ENCODE measurements around the gene PPP1R13L.

PPP1R13L gene

DNA sequence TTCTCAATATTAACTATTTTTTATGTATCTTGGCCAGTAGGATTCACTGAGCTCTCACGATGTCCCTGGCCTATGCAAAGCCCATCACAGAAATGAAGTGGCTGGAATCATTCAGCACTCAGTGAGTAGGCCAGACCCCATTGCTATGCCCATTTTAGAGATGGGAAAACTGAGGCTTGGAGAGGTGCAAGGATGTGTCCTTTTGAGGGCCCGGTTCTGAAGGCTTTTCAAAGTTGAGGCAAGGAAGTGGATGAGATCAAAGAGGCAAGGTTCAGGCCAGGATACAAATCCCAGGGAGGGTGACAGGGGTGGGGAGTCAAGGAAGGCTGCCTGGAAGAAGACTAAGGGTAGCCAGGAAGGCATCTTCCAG lies 37.5 kb upstream of the PPP1R13L start:
- Histone ChIP-seq H3K4me1 (ENCODE audit: low read depth, poor library complexity, severe bottlenecking) (peaks cover 49% of the 10 kb centered on the region), H3K9ac (no peak overlapping the region), H2AFZ (ENCODE audit: low read depth) (no peak overlapping the region), H3K36me3 (ENCODE audit: insufficient read depth) (no peaks in the 10 kb centered on the region), H4K20me1 (ENCODE audit: insufficient read depth) (no peaks in the 10 kb centered on the region), H3K4me3 (IDR thresholded peaks at IDR 0.05; ENCODE audit: insufficient read depth, low read depth, low read length) (no peak overlapping the region), H3K27me3 (ENCODE audit: insufficient read depth, low read depth) (no peaks in the 10 kb centered on the region), H3K79me2 (ENCODE audit: insufficient read depth, low read depth) (no peaks in the 10 kb centered on the region), H3K4me2 (no peak overlapping the region; the same call in 1 of the 2 replicates), H3K27ac (no peak overlapping the region)
- TF ChIP-seq, protein P1, sequence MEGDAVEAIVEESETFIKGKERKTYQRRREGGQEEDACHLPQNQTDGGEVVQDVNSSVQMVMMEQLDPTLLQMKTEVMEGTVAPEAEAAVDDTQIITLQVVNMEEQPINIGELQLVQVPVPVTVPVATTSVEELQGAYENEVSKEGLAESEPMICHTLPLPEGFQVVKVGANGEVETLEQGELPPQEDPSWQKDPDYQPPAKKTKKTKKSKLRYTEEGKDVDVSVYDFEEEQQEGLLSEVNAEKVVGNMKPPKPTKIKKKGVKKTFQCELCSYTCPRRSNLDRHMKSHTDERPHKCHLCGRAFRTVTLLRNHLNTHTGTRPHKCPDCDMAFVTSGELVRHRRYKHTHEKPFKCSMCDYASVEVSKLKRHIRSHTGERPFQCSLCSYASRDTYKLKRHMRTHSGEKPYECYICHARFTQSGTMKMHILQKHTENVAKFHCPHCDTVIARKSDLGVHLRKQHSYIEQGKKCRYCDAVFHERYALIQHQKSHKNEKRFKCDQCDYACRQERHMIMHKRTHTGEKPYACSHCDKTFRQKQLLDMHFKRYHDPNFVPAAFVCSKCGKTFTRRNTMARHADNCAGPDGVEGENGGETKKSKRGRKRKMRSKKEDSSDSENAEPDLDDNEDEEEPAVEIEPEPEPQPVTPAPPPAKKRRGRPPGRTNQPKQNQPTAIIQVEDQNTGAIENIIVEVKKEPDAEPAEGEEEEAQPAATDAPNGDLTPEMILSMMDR (conservative IDR thresholded peaks at IDR 0.05; ENCODE audit: low read depth, low read length) = no peak

DNA sequence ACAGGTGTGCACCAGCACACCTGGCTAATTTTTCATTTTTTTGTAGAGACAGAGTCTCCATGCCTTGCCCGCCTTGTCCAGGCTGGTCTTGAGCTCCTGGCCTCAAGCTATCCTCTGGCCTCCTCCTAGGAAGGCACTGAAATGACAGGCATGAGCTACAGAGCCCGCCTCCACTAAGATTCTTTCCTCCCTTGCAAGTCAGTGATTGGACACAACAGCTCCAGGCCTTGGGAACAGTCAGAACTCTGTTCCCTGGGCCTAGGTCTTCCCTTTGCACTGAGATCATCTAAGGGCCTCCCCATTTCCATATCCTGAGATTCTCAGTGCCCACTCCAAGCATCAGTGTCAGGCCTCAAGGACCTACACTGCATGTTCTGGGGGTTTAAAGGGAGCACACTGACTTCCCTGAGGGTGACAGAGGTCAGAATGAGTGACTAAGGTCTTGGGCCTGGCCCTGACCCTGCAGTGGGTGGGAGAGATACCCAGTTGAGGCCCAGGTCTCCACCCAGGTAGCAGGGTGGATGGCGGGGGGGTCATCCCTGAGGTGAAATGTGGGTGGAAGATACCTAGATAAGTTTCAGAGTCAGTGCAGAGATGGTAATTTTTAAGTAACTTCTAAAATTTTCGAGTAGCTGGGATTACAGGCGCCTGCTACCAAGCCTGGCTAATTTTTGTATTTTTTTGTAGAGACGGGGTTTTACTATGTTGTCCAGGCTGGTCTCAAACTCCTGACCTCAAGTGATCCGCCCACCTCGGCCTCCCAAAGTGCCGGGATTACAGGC lies 36.2 kb upstream of the PPP1R13L start:
- H3K79me2 ChIP-seq (ENCODE audit: insufficient read depth, low read depth) = no peaks in the 10 kb centered on the region
- H3K4me2 ChIP-seq = peak overlapping the region; percentile 63; the same call in 1 of the 2 replicates
- no peaks in the 10 kb centered on the region for H3K36me3 ChIP-seq (ENCODE audit: insufficient read depth)

DNA sequence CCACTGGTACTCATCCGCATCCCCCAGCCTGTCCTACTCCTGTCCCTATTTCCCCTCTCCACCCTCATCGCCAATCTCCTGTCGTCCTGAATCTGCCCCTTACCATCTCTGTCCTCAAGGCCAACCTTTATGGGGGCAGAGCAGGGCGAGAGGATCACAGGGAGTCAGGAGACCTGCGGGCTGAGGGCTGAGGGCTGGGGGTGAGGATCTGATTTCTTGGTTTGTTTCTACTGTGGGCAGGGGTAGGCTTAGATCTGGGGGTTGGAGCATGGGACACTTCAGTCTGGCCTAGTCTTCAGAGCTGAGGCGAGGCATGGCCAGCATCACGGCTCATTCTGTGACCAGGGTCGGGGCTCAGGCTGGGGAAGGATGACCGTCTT lies 35.4 kb upstream of the PPP1R13L start:
- H3K4me3 ChIP-seq (IDR thresholded peaks at IDR 0.05; ENCODE audit: insufficient read depth, low read depth, low read length) = no peak overlapping the region
- TF ChIP-seq, protein P1 (conservative IDR thresholded peaks at IDR 0.05; ENCODE audit: low read depth, low read length) = no peak
- H4K20me1 ChIP-seq (ENCODE audit: insufficient read depth) = no peaks in the 10 kb centered on the region
- H3K27ac ChIP-seq = peak overlapping the region; percentile 76
- H3K9ac ChIP-seq = peak overlapping the region; percentile 84; the same call in 1 of the 2 replicates
- H3K27me3 ChIP-seq (ENCODE audit: insufficient read depth, low read depth) = no peaks in the 10 kb centered on the region
- H2AFZ ChIP-seq (ENCODE audit: low read depth) = peak overlapping the region; percentile 67; the same call in 1 of the 2 replicates
- H3K79me2 ChIP-seq (ENCODE audit: insufficient read depth, low read depth) = no peaks in the 10 kb centered on the region
- H3K4me2 ChIP-seq = peak overlapping the region; percentile 63
- H3K4me1 ChIP-seq (ENCODE audit: low read depth, poor library complexity, severe bottlenecking) = peaks cover 41% of the 10 kb centered on the region
- no peaks in the 10 kb centered on the region for H3K36me3 ChIP-seq (ENCODE audit: insufficient read depth)

More for the DNA sequence above, 36.2 kb upstream of the PPP1R13L start:
- peaks cover 46% of the 10 kb centered on the region for H3K4me1 ChIP-seq (ENCODE audit: low read depth, poor library complexity, severe bottlenecking)
- H3K27me3 ChIP-seq (ENCODE audit: insufficient read depth, low read depth) = no peaks in the 10 kb centered on the region
- no peaks in the 10 kb centered on the region for H4K20me1 ChIP-seq (ENCODE audit: insufficient read depth)
- no peak overlapping the region for H3K27ac ChIP-seq
- no peak overlapping the region for H3K9ac ChIP-seq
- H3K4me3 ChIP-seq (IDR thresholded peaks at IDR 0.05; ENCODE audit: insufficient read depth, low read depth, low read length) = no peak overlapping the region
- no peak overlapping the region for H2AFZ ChIP-seq (ENCODE audit: low read depth)
- TF ChIP-seq, protein P1 (conservative IDR thresholded peaks at IDR 0.05; ENCODE audit: low read depth, low read length) = no peak

DNA sequence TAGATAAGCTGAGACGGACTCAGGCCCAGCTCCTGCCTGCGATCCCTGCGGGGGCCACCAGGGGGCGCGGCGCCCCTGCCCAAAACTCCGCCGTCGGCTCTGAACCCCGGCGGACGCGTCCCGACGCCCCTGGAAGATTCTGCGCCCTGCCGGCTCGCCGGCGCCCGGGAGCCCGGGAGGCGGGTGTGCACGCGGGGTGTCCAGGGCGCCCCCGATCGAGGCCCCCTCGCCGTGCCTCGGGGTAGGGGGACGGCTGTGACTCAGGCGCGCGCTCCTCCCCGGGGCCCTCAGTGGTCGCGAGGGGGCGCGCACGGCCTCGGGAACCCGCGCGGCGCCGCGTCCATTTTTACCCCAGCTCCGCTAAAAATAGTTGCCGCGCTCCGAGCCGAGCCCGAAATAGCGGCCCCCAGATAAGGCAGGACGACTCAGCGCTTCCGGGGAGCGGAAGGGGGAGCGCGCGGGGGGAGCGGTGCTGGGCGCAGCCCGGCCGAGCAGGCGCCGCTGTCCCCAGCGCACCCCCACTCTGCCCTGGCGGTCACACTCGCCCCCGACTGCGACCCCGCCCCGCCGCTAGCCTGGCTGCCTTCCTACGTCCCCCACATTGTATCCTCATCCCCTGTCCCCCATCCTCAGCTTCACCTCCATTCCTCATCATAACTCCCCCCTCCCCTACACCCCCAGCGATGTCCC lies 34.8 kb upstream of the PPP1R13L start:
- Histone ChIP-seq H3K79me2 (ENCODE audit: insufficient read depth, low read depth) (no peaks in the 10 kb centered on the region), H3K36me3 (ENCODE audit: insufficient read depth) (no peaks in the 10 kb centered on the region), H2AFZ (ENCODE audit: low read depth) (peak overlapping the region; percentile 67), H3K9ac (peak overlapping the region; percentile 84), H3K4me1 (ENCODE audit: low read depth, poor library complexity, severe bottlenecking) (peaks cover 40% of the 10 kb centered on the region), H3K4me3 (IDR thresholded peaks at IDR 0.05; ENCODE audit: insufficient read depth, low read depth, low read length) (no peak overlapping the region), H3K27me3 (ENCODE audit: insufficient read depth, low read depth) (no peaks in the 10 kb centered on the region), H4K20me1 (ENCODE audit: insufficient read depth) (no peaks in the 10 kb centered on the region), H3K27ac (peak overlapping the region; percentile 76), H3K4me2 (peak overlapping the region; percentile 63)
- TF ChIP-seq, protein P1 (conservative IDR thresholded peaks at IDR 0.05; ENCODE audit: low read depth, low read length) = peak; percentile 94

Measured in KMS-11 (cell line).